ENCODE data around the gene KCNK5.

KCNK5 gene

GRCh38 chr6:39214846-39215639, 14.2 kb downstream of the KCNK5 start:
- no peak for DNase-seq

- DNase-seq = no peak
These were observed 15.0 kb downstream of the KCNK5 start for GRCh38 chr6:39214120-39214813.

- no peak for DNase-seq
These were observed 15.9 kb downstream of the KCNK5 start for GRCh38 chr6:39213195-39213920.

GRCh38 chr6:39211183-39211582, 18.1 kb downstream of the KCNK5 start:
- DNase-seq = no peak

GRCh38 chr6:39210450-39210849, 18.8 kb downstream of the KCNK5 start:
- no peak for DNase-seq

GRCh38 chr6:39209911-39210310, 19.4 kb downstream of the KCNK5 start:
- no peak for DNase-seq

GRCh38 chr6:39209360-39209811, 19.9 kb downstream of the KCNK5 start:
- DNase-seq = no peak

- DNase-seq = no peak
These were observed 21.0 kb downstream of the KCNK5 start for GRCh38 chr6:39208223-39208739.

GRCh38 chr6:39207416-39208222, 21.7 kb downstream of the KCNK5 start:
- no peak for DNase-seq

GRCh38 chr6:39206250-39206721, 23.0 kb downstream of the KCNK5 start:
- no peak for DNase-seq

GRCh38 chr6:39204646-39205244, 24.5 kb downstream of the KCNK5 start:
- DNase-seq = no peak

- DNase-seq = no peak
These were observed 25.1 kb downstream of the KCNK5 start for GRCh38 chr6:39204160-39204495.

- DNase-seq = no peak
These were observed 25.7 kb downstream of the KCNK5 start for GRCh38 chr6:39203436-39204159.

- DNase-seq = no peak
These were observed 27.1 kb downstream of the KCNK5 start for GRCh38 chr6:39202166-39202565.

GRCh38 chr6:39200498-39201020, 28.7 kb downstream of the KCNK5 start:
- no peak for DNase-seq

GRCh38 chr6:39199976-39200375, 29.3 kb downstream of the KCNK5 start:
- no peak for DNase-seq

GRCh38 chr6:39199231-39199940, 29.9 kb downstream of the KCNK5 start:
- no peak for DNase-seq

- DNase-seq = no peak
These were observed 30.7 kb downstream of the KCNK5 start for GRCh38 chr6:39198528-39198927.

- no peak for DNase-seq
These were observed 31.3 kb downstream of the KCNK5 start for GRCh38 chr6:39197922-39198500.

GRCh38 chr6:39197521-39197920, 31.8 kb downstream of the KCNK5 start:
- no peak for DNase-seq
